ENCODE results near the gene CKAP5. TPM values are rescaled to one million over a fixed set of nuclear protein-coding genes. Genes with fewer than 3 reads are reported as not detected.

CKAP5 gene
- polyA plus RNA-seq, 1 donor (not counting 4 experiments of a cell fraction or from before 2014, with no cell fraction given): 96.4 TPM

DNA sequence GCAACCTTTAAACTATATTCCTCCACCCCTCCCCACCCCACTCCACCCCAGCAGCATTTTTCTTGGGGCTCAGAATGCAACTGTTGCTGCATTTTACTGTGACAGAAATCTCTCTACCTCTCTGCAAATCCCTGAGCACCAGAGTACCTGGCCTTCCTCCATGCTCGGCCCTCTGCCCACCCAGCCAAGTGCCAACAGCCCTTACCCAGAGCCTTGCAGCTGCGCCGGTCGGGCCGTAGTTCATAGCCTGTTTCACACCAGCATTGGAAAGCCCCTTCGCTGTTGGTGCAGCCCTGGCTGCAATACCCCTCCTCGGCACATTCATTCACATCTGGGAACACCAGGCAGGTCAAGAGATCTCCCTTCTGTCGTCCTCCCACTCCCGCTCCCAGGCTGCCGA lies 48.9 kb upstream of the CKAP5 start:
- no peaks in the 10 kb centered on the region for H3K27me3 ChIP-seq (ENCODE audit: control insufficient read depth, extremely low read depth, insufficient read depth, low read length)
- no peak for FAIRE-seq
- H3K4me3 ChIP-seq (ENCODE audit: control insufficient read depth in 2 of 3, extremely low read depth in 1 of 3, insufficient read depth in 2 of 3, low read depth in 1 of 3, low read length in 3 of 3): no peak overlapping the region
- H3K4me2 ChIP-seq (ENCODE audit: control insufficient read depth, extremely low read depth, insufficient read depth, low read depth, low read length): no peak overlapping the region
- no peaks in the 10 kb centered on the region for H3K79me2 ChIP-seq (ENCODE audit: control insufficient read depth, insufficient read depth, low read length)
- no peaks in the 10 kb centered on the region for H3K9me3 ChIP-seq (ENCODE audit: control insufficient read depth, low read depth, low read length)
- peaks cover 5 to 13% of the 10 kb centered on the region in 2 experiments for H3K36me3 ChIP-seq (ENCODE audit: control insufficient read depth in 2 of 2, extremely low read depth in 1 of 2, insufficient read depth in 2 of 2, low read length in 2 of 2)
- H3K27ac ChIP-seq (ENCODE audit: control insufficient read depth, insufficient read depth, low read length): no peak overlapping the region
- no peak overlapping the region for H3K9ac ChIP-seq (ENCODE audit: control insufficient read depth, extremely low read depth, insufficient read depth, low read length)
- H3K4me1 ChIP-seq (ENCODE audit: control insufficient read depth, extremely low read depth, insufficient read depth, low read length): no peaks in the 10 kb centered on the region
- DNase-seq (ENCODE audit: low read depth, low spot score): no peak
- H4K20me1 ChIP-seq (ENCODE audit: control insufficient read depth, extremely low read depth, insufficient read depth, low read length): no peaks in the 10 kb centered on the region
- no peaks in the 10 kb centered on the region for H3K9me1 ChIP-seq (ENCODE audit: control insufficient read depth, extremely low read depth, insufficient read depth, low read length)
- TF ChIP-seq CTCF (optimal IDR thresholded peaks at IDR 0.05 in 1 of 3, IDR thresholded peaks at IDR 0.05 in 1 of 3, conservative IDR thresholded peaks at IDR 0.05 in 1 of 3; ENCODE audit: extremely low read depth in 1 of 3, insufficient read depth in 2 of 3, low read length in 3 of 3) (no peak), EZH2 (IDR thresholded peaks at IDR 0.05; ENCODE audit: low read length) (no peak)
- dilution Hi-C loops (cut with MboI; ENCODE audit: extremely low pct_ligation_motif_present, low sequenced_read_pairs): no loop called here
- H2AFZ ChIP-seq (ENCODE audit: control insufficient read depth, low read length): no peak overlapping the region

DNA sequence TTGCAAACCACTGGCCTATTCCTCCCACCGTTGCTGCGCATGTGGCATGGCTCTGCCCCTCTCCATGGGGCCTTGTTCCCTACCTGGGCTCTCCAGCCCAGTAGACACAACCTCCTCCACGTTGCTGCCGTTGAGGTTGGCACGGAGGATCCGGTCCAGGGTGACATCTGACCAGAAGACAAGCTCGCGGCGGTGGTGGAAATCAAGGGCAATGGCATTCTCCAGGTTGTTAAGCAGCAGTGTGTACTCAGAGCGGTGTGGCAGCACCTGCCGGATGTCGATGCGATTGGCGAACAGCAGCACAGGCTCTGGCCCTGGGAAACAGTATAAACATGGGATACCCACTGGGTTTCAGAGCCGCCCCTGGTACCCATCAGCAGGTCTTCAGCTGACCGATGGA lies 48.4 kb upstream of the CKAP5 start:
- peaks cover 5 to 12% of the 10 kb centered on the region in 2 experiments for H3K36me3 ChIP-seq (ENCODE audit: control insufficient read depth in 2 of 2, extremely low read depth in 1 of 2, insufficient read depth in 2 of 2, low read length in 2 of 2)
- no peaks in the 10 kb centered on the region for H4K20me1 ChIP-seq (ENCODE audit: control insufficient read depth, extremely low read depth, insufficient read depth, low read length)
- H3K27me3 ChIP-seq (ENCODE audit: control insufficient read depth, extremely low read depth, insufficient read depth, low read length): no peaks in the 10 kb centered on the region
- no peaks in the 10 kb centered on the region for H3K9me3 ChIP-seq (ENCODE audit: control insufficient read depth, low read depth, low read length)
- H3K4me1 ChIP-seq (ENCODE audit: control insufficient read depth, extremely low read depth, insufficient read depth, low read length): no peaks in the 10 kb centered on the region
- dilution Hi-C loops (cut with MboI; ENCODE audit: extremely low pct_ligation_motif_present, low sequenced_read_pairs): no loop called here
- FAIRE-seq (no peak), DNase-seq (ENCODE audit: low read depth, low spot score) (no peak)
- no peak for TF ChIP-seq EZH2 (IDR thresholded peaks at IDR 0.05; ENCODE audit: low read length)
- TF ChIP-seq CTCF (optimal IDR thresholded peaks at IDR 0.05 in 1 of 3, IDR thresholded peaks at IDR 0.05 in 1 of 3, conservative IDR thresholded peaks at IDR 0.05 in 1 of 3; ENCODE audit: extremely low read depth in 1 of 3, insufficient read depth in 2 of 3, low read length in 3 of 3): no peak
- H3K9me1 ChIP-seq (ENCODE audit: control insufficient read depth, extremely low read depth, insufficient read depth, low read length): no peaks in the 10 kb centered on the region
- H3K4me3 ChIP-seq (ENCODE audit: control insufficient read depth in 2 of 3, extremely low read depth in 1 of 3, insufficient read depth in 2 of 3, low read depth in 1 of 3, low read length in 3 of 3): no peak overlapping the region
- no peak overlapping the region for H2AFZ ChIP-seq (ENCODE audit: control insufficient read depth, low read length)
- H3K27ac ChIP-seq (ENCODE audit: control insufficient read depth, insufficient read depth, low read length): no peak overlapping the region
- no peaks in the 10 kb centered on the region for H3K79me2 ChIP-seq (ENCODE audit: control insufficient read depth, insufficient read depth, low read length)
- H3K9ac ChIP-seq (ENCODE audit: control insufficient read depth, extremely low read depth, insufficient read depth, low read length): no peak overlapping the region
- H3K4me2 ChIP-seq (ENCODE audit: control insufficient read depth, extremely low read depth, insufficient read depth, low read depth, low read length): no peak overlapping the region
